NCI-H1105 treated with DMSO at 0.1 percent for 48 hours (cell line): ENCODE results near the gene NUTM2A.
"Not testable (repeated sequence)": the region's sequence is repeated elsewhere in the genome, so short reads cannot be mapped to it uniquely, and the experiment has no call there.

Experiments
- DNase-seq: peaks from one replicate; lab custom pipeline; 2025; lab: John Stamatoyannopoulos, UW

The NUTM2A gene

GRCh38 chr10:87225148-87225547 lies at the start of gene NUTM2A:
TSS of gene NUTM2A (plus strand) at chr10:87225448. CDS start at chr10:87225831, 383 bp downstream.
- DNase-seq = not testable (repeated sequence)

GRCh38 chr10:87177587-87177986 lies 47.7 kb upstream of the NUTM2A start:
- DNase-seq = not testable (repeated sequence)

- not testable (repeated sequence) for DNase-seq
These were observed 40.8 kb upstream of the NUTM2A start for GRCh38 chr10:87184421-87184820.

- not testable (repeated sequence) for DNase-seq
These were observed 39.2 kb upstream of the NUTM2A start for GRCh38 chr10:87186016-87186415.

GRCh38 chr10:87187573-87187972 lies 37.7 kb upstream of the NUTM2A start:
- DNase-seq = not testable (repeated sequence)

GRCh38 chr10:87191841-87192240 lies 33.4 kb upstream of the NUTM2A start:
- not testable (repeated sequence) for DNase-seq

- not testable (repeated sequence) for DNase-seq
These were observed 24.3 kb upstream of the NUTM2A start for GRCh38 chr10:87200924-87201323.

- not testable (repeated sequence) for DNase-seq
These were observed 20.4 kb upstream of the NUTM2A start for GRCh38 chr10:87204801-87205200.

GRCh38 chr10:87206922-87207321 lies 18.3 kb upstream of the NUTM2A start:
- DNase-seq = not testable (repeated sequence)

- DNase-seq = not testable (repeated sequence)
These were observed 14.9 kb upstream of the NUTM2A start for GRCh38 chr10:87210309-87210708.

- DNase-seq = not testable (repeated sequence)
These were observed 13.4 kb upstream of the NUTM2A start for GRCh38 chr10:87211848-87212247.

- not testable (repeated sequence) for DNase-seq
These were observed 12.0 kb upstream of the NUTM2A start for GRCh38 chr10:87213150-87213765.

- DNase-seq = not testable (repeated sequence)
These were observed 11.4 kb upstream of the NUTM2A start for GRCh38 chr10:87213806-87214205.

GRCh38 chr10:87216120-87216519 lies 9.1 kb upstream of the NUTM2A start:
- not testable (repeated sequence) for DNase-seq

- not testable (repeated sequence) for DNase-seq
These were observed 5.9 kb upstream of the NUTM2A start for GRCh38 chr10:87219370-87219769.

- DNase-seq = not testable (repeated sequence)
These were observed 2.5 kb upstream of the NUTM2A start for GRCh38 chr10:87222789-87223188.

GRCh38 chr10:87228247-87228646 lies 3.0 kb downstream of the NUTM2A start:
- not testable (repeated sequence) for DNase-seq

- not testable (repeated sequence) for DNase-seq
These were observed 4.0 kb downstream of the NUTM2A start for GRCh38 chr10:87229211-87229610.

GRCh38 chr10:87234854-87235253 lies 9.6 kb downstream of the NUTM2A start:
- DNase-seq = not testable (repeated sequence)

- DNase-seq = not testable (repeated sequence)
These were observed 12.0 kb downstream of the NUTM2A start for GRCh38 chr10:87237244-87237643.

- not testable (repeated sequence) for DNase-seq
These were observed 14.1 kb downstream of the NUTM2A start for GRCh38 chr10:87239346-87239808.

GRCh38 chr10:87242192-87242591 lies 16.9 kb downstream of the NUTM2A start:
- DNase-seq = not testable (repeated sequence)

GRCh38 chr10:87247335-87247734 lies 22.1 kb downstream of the NUTM2A start:
- not testable (repeated sequence) for DNase-seq
